HG03469 (cell line): ENCODE data around the gene TMEM45A.
"Not testable (repeated sequence)": the region's sequence is repeated elsewhere in the genome, so short reads cannot be mapped to it uniquely, and the experiment has no call there.

Experiments used
- ATAC-seq: cut with Tn5 transposase; IDR thresholded peaks from one replicate; pipeline ENCODE4 v1.9.1; 2021; ENCODE audit warnings: mild to moderate bottlenecking, moderate library complexity, moderate number of reproducible peaks; ENCODE audit not compliant: unreplicated experiment

TMEM45A gene

GRCh38 chr3:100482176-100482575, 10.2 kb upstream of the TMEM45A start:
- no peak for ATAC-seq

GRCh38 chr3:100483529-100483928, 8.9 kb upstream of the TMEM45A start:
- no peak for ATAC-seq

- no peak for ATAC-seq
Observed at GRCh38 chr3:100486808-100487207, 5.6 kb upstream of the TMEM45A start.

- no peak for ATAC-seq
Observed at GRCh38 chr3:100489118-100489517, 3.3 kb upstream of the TMEM45A start.

GRCh38 chr3:100496711-100497261, 4.4 kb downstream of the TMEM45A start:
- ATAC-seq: peak; percentile 30

GRCh38 chr3:100499651-100500050, 7.2 kb downstream of the TMEM45A start:
- ATAC-seq: no peak

- ATAC-seq: no peak
Observed at GRCh38 chr3:100500320-100500880, 8.0 kb downstream of the TMEM45A start.

- ATAC-seq: peak; percentile 77
Observed at GRCh38 chr3:100503448-100503847, 11.0 kb downstream of the TMEM45A start.

- peak; percentile 39 for ATAC-seq
Observed at GRCh38 chr3:100506355-100506754, 13.9 kb downstream of the TMEM45A start.

GRCh38 chr3:100509818-100510217, 17.4 kb downstream of the TMEM45A start:
- ATAC-seq: not testable (repeated sequence)

- no peak for ATAC-seq
Observed at GRCh38 chr3:100516232-100516631, 23.8 kb downstream of the TMEM45A start.

GRCh38 chr3:100516838-100517237, 24.4 kb downstream of the TMEM45A start:
- ATAC-seq: no peak

- ATAC-seq: no peak
Observed at GRCh38 chr3:100517276-100517675, 24.9 kb downstream of the TMEM45A start.

GRCh38 chr3:100518244-100518643, 25.8 kb downstream of the TMEM45A start:
- no peak for ATAC-seq

GRCh38 chr3:100518983-100519382, 26.6 kb downstream of the TMEM45A start:
- ATAC-seq: no peak

- no peak for ATAC-seq
Observed at GRCh38 chr3:100521439-100521845, 29.0 kb downstream of the TMEM45A start.

GRCh38 chr3:100522125-100522524, 29.7 kb downstream of the TMEM45A start:
- no peak for ATAC-seq

- no peak for ATAC-seq
Observed at GRCh38 chr3:100523050-100523760, 30.8 kb downstream of the TMEM45A start.

- no peak for ATAC-seq
Observed at GRCh38 chr3:100525753-100526612, 33.6 kb downstream of the TMEM45A start.

- no peak for ATAC-seq
Observed at GRCh38 chr3:100526613-100527346, 34.4 kb downstream of the TMEM45A start.

- ATAC-seq: no peak
Observed at GRCh38 chr3:100527347-100527735, 34.9 kb downstream of the TMEM45A start.
